Suprapubic skin (tissue), 3 donors: ENCODE data around the gene RNF19B.

Experiments used
- POLR2A ChIP-seq, 2 donors: fragments of 450-650 bp; IDR thresholded peaks; one replicate each; pipeline ENCODE4 v1.6.1; 2017; ENCODE audit warnings: antibody characterized with exemption in 2 of 2, mild to moderate bottlenecking in 2 of 2, moderate library complexity in 2 of 2
- TF ChIP-seq, protein P1 (sequence below), 2 donors: fragments of 200-600 bp in 1 of 2; fragments of 450-650 bp in 1 of 2; sonication (generic) in 1 of 2; IDR thresholded peaks; one replicate each; pipeline ENCODE4 v1.5.1; 2016 to 2019; ENCODE audit warnings: antibody characterized with exemption in 2 of 2, mild to moderate bottlenecking in 1 of 2, moderate library complexity in 1 of 2

DNA sequence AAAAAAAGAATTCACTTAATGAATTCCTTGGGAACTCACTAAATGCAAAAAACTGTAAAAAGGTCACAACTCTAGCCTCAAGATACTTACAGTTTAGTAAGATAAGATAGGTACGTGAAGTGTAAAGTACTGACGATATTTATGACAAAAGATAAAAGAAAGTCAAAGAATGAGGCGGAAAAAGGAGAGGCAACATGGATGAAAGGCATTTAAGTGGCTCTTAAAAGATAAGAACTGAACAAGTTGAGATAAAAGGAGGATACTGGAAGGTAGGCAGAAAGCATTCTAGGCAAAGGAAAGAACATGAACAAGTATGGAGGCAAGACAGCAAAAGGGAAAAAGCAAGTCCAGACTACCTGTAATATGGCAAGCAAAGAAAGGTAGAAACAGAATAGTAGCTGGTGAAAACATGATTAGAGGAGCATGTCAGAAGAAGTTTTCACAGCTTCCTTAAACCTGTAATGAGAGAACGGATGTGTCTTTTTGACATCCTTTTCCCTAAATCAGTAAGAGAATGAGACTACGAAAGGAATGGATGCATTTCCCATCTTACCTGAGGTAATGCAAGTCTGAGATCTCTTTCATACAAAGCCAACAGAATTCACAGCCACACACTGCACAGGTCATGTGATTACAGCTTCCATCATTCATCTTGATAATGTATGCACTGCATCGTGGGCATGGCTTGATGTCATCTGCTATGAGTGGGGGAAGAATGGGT lies 16.8 kb downstream of the RNF19B start:
- TF ChIP-seq, protein P1, sequence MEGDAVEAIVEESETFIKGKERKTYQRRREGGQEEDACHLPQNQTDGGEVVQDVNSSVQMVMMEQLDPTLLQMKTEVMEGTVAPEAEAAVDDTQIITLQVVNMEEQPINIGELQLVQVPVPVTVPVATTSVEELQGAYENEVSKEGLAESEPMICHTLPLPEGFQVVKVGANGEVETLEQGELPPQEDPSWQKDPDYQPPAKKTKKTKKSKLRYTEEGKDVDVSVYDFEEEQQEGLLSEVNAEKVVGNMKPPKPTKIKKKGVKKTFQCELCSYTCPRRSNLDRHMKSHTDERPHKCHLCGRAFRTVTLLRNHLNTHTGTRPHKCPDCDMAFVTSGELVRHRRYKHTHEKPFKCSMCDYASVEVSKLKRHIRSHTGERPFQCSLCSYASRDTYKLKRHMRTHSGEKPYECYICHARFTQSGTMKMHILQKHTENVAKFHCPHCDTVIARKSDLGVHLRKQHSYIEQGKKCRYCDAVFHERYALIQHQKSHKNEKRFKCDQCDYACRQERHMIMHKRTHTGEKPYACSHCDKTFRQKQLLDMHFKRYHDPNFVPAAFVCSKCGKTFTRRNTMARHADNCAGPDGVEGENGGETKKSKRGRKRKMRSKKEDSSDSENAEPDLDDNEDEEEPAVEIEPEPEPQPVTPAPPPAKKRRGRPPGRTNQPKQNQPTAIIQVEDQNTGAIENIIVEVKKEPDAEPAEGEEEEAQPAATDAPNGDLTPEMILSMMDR (IDR thresholded peaks at IDR 0.05) = no peak
- no peak for TF ChIP-seq POLR2A (IDR thresholded peaks at IDR 0.05)
